CD14-positive monocyte (primary cell): ENCODE data around the gene MGLL. TPM values are rescaled to one million over a fixed set of nuclear protein-coding genes. Genes with fewer than 3 reads are reported as not detected.

Experiments used
- DNase-seq, 3 donors: peaks; one replicate each; pipeline ENCODE4 v3.0.0-alpha.2; 2011 to 2022
- H2AFZ ChIP-seq: 2 replicates; pipeline ENCODE4 v1.6.0; 2012; ENCODE audit warnings: mild to moderate bottlenecking, low read depth, low read length, inconsistent platforms; ENCODE audit not compliant: insufficient read depth, poor library complexity, severe bottlenecking
- H3K27ac ChIP-seq, 2 donors: 1 replicate in 1 of 2; 2 replicates in 1 of 2; pipeline ENCODE4 v1.5.1; 2012 to 2013; ENCODE audit warnings: low read length in 2 of 2, control low read depth in 1 of 2, inconsistent platforms in 1 of 2, low read depth in 1 of 2, mild to moderate bottlenecking in 1 of 2
- H3K27me3 ChIP-seq, 2 donors: one replicate each; pipeline versions ENCODE4 v1.6.0 to v1.6.1; 2011 to 2013; ENCODE audit warnings: low read length in 2 of 2; ENCODE audit not compliant: control insufficient read depth in 2 of 2, insufficient read depth in 2 of 2
- H3K36me3 ChIP-seq, 2 donors: replicated peaks in 1 of 2; 1 replicate in 1 of 2; 2 replicates in 1 of 2; pipeline versions ENCODE4 v1.5.1 to v1.6.1; 2012 to 2013; ENCODE audit warnings: low read length in 2 of 2, control low read depth in 1 of 2, inconsistent platforms in 1 of 2, mild to moderate bottlenecking in 1 of 2; ENCODE audit not compliant: insufficient read depth in 2 of 2, control insufficient read depth in 1 of 2
- H3K4me1 ChIP-seq, 2 donors: 1 replicate in 1 of 2; 2 replicates in 1 of 2; pipeline versions ENCODE4 v1.5.1 to v1.6.1; 2012 to 2013; ENCODE audit warnings: low read length in 2 of 2, control low read depth in 1 of 2, inconsistent platforms in 1 of 2, mild to moderate bottlenecking in 1 of 2, moderate library complexity in 1 of 2; ENCODE audit not compliant: insufficient read depth in 2 of 2, control insufficient read depth in 1 of 2
- H3K4me2 ChIP-seq: replicated peaks from 2 replicates; pipeline ENCODE3; 2012; ENCODE audit warnings: low read length, moderate library complexity, mild to moderate bottlenecking; ENCODE audit not compliant: poor library complexity, severe bottlenecking; ENCODE audit errors: extremely low read depth
- H3K4me3 ChIP-seq, 3 experiments: fragments of 200-600 bp in 1 of 3; sonication (generic) in 1 of 3; replicated peaks in 1 of 3; 1 replicate in 2 of 3; 2 replicates in 1 of 3; pipeline ENCODE4 v1.5.1; 2011 to 2013; ENCODE audit warnings: low read length in 3 of 3, mild to moderate bottlenecking in 3 of 3, control low read depth in 2 of 3, low read depth in 2 of 3, inconsistent platforms in 1 of 3, moderate library complexity in 1 of 3
- H3K79me2 ChIP-seq: 2 replicates; pipeline ENCODE4 v1.6.0; 2012; ENCODE audit warnings: mild to moderate bottlenecking, control low read depth, inconsistent platforms, low read length, moderate library complexity; ENCODE audit not compliant: insufficient read depth
- H3K9ac ChIP-seq: 2 replicates; pipeline ENCODE4 v1.6.0; 2017; ENCODE audit warnings: low read length, mild to moderate bottlenecking; ENCODE audit not compliant: insufficient read depth, poor library complexity, severe bottlenecking
- H3K9me3 ChIP-seq, 2 donors: replicated peaks in 1 of 2; 1 replicate in 1 of 2; 2 replicates in 1 of 2; pipeline versions ENCODE4 v1.5.1 to v1.6.1; 2012 to 2013; ENCODE audit warnings: low read length in 2 of 2, control low read depth in 1 of 2; ENCODE audit not compliant: control insufficient read depth in 1 of 2, insufficient read depth in 1 of 2
- H4K20me1 ChIP-seq: 2 replicates; pipeline ENCODE4 v1.6.0; 2012; ENCODE audit warnings: mild to moderate bottlenecking, low read length, control low read depth, moderate library complexity; ENCODE audit not compliant: insufficient read depth
- H3K27ac Mint-ChIP-seq, 7 donors: one replicate each; pipeline ENCODE4 v1.8.0; 2020; ENCODE audit warnings: mild to moderate bottlenecking in 7 of 7, mixed read lengths in 7 of 7, moderate library complexity in 6 of 7, inconsistent platforms in 2 of 7
- H3K27me3 Mint-ChIP-seq, 3 donors: one replicate each; pipeline ENCODE4 v1.8.0; 2021 to 2022; ENCODE audit warnings: low read depth in 3 of 3, mild to moderate bottlenecking in 3 of 3, mixed read lengths in 3 of 3, moderate library complexity in 3 of 3, inconsistent platforms in 1 of 3
- H3K36me3 Mint-ChIP-seq, 2 donors: one replicate each; pipeline ENCODE4 v1.8.0; 2020; ENCODE audit warnings: mixed read lengths in 2 of 2, inconsistent platforms in 1 of 2, mild to moderate bottlenecking in 1 of 2
- H3K4me1 Mint-ChIP-seq: one replicate; pipeline ENCODE4 v1.8.0; 2020; ENCODE audit warnings: mild to moderate bottlenecking, mixed read lengths
- H3K4me3 Mint-ChIP-seq, 2 donors: one replicate each; pipeline ENCODE4 v1.8.0; 2020; ENCODE audit warnings: mild to moderate bottlenecking in 2 of 2, mixed read lengths in 2 of 2, moderate library complexity in 1 of 2
- H3K9me3 Mint-ChIP-seq, 7 donors: one replicate each; pipeline ENCODE4 v1.8.0; 2020 to 2022; ENCODE audit warnings: mixed read lengths in 7 of 7, mild to moderate bottlenecking in 6 of 7, moderate library complexity in 6 of 7, inconsistent platforms in 2 of 7
- WGBS: methylation state at CpG from one replicate; pipeline ENCODE4 v1.1.5; 2013; ENCODE audit warnings: missing lambda C conversion rate; ENCODE audit not compliant: insufficient coverage; 5-methylcytosine and 5-hydroxymethylcytosine counted together
- intact Hi-C, 2 donors: fragments of 100-400 bp; cut with micrococcal nuclease; formaldehyde crosslinking; loops; one replicate each; pipeline versions ENCODE4 v1.15.0 to v1.15.1; 2023
- polyA plus RNA-seq, 3 donors: library from polyadenylated mRNA; depleted of rRNA in 1 of 3; unstranded in 2 of 3; stranded (reverse) in 1 of 3; fragments of 300-500 nt in 2 of 3; fragments of >200 nt in 1 of 3; fragmentation: Illumina TruSeq in 2 of 3; gene quantifications; 1 replicate in 2 of 3; 2 replicates in 1 of 3; pipeline ENCODE4 v1.2.3, GENCODE V29; 2012 to 2021
- TF ChIP-seq, protein P1 (sequence below): fragments of 200-600 bp; IDR thresholded peaks from one replicate; pipeline ENCODE4 v1.8.0; 2022; ENCODE audit warnings: antibody characterized with exemption, mild to moderate bottlenecking

Gene MGLL
- polyA plus RNA-seq, 3 donors: 4.4 to 10.0 (median 6.4) TPM

DNA sequence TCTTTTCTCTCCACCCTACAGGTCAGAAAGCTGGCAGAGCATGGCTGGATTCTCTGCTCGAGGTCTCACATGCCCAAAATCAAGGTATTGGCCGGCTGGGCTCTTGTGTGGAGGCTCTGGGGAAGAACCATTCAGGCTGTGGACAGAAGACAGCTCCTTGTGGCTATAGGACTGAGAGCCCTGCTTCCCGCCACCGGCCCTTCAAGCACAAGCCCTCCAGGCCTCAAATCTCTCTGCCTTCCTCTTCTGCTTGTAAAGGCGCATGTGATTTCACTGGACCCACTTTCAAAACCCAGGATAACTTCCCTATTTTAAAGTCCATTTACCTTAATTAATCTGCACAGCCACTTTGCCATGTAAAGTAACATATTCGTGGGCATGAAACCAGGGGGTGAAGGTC is 36.2 kb upstream of the MGLL start:
- no peaks in the 10 kb centered on the region for H4K20me1 ChIP-seq
- DNase-seq: peak in 1 of 3 donors; percentile 13
- intact Hi-C loops: no loop called here
- H2AFZ ChIP-seq: no peak overlapping the region
- H3K9me3 Mint-ChIP-seq: no peaks in the 10 kb centered on the region
- H3K9ac ChIP-seq: no peak overlapping the region
- H3K4me3 Mint-ChIP-seq: no peak overlapping the region
- H3K36me3 ChIP-seq: no peaks in the 10 kb centered on the region
- no peak overlapping the region for H3K4me2 ChIP-seq
- peak overlapping the region in 1 of 7 donors; percentile 38 for H3K27ac Mint-ChIP-seq
- H3K4me1 ChIP-seq: no peaks in the 10 kb centered on the region
- no peaks in the 10 kb centered on the region for H3K9me3 ChIP-seq
- TF ChIP-seq, protein P1, sequence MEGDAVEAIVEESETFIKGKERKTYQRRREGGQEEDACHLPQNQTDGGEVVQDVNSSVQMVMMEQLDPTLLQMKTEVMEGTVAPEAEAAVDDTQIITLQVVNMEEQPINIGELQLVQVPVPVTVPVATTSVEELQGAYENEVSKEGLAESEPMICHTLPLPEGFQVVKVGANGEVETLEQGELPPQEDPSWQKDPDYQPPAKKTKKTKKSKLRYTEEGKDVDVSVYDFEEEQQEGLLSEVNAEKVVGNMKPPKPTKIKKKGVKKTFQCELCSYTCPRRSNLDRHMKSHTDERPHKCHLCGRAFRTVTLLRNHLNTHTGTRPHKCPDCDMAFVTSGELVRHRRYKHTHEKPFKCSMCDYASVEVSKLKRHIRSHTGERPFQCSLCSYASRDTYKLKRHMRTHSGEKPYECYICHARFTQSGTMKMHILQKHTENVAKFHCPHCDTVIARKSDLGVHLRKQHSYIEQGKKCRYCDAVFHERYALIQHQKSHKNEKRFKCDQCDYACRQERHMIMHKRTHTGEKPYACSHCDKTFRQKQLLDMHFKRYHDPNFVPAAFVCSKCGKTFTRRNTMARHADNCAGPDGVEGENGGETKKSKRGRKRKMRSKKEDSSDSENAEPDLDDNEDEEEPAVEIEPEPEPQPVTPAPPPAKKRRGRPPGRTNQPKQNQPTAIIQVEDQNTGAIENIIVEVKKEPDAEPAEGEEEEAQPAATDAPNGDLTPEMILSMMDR: no peak
- no peaks in the 10 kb centered on the region for H3K79me2 ChIP-seq
- no peak overlapping the region for H3K27ac ChIP-seq
- H3K4me1 Mint-ChIP-seq: peaks cover 6% of the 10 kb centered on the region
- WGBS: 60% methylated on average over 1 of the region's 6 CpGs
- H3K36me3 Mint-ChIP-seq: no peaks in the 10 kb centered on the region
- peaks cover 3 to 6% (median 3%) of the 10 kb centered on the region in 3 donors for H3K27me3 Mint-ChIP-seq
- no peak overlapping the region for H3K4me3 ChIP-seq
- H3K27me3 ChIP-seq: no peaks in the 10 kb centered on the region

DNA sequence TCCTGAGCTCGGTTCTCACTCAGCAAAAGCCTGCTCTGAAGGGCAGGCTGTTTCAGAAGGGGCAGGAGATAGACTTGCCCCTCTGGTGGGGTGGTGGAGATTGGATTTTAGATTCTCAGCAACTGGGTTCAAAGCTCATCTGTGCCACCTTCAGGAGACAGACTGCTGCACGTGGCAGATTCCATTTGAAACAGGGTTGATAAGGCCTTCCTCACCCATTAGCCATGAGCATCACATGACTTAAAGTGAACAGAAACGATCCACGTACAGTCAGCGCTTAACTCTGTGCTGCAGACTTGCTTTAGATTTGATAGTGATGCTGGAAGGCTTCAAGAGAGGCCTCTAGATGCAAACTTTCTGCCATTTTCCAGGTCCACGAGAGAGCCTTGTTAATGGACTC is 35.0 kb upstream of the MGLL start:
- no peak overlapping the region for H3K9ac ChIP-seq
- Mint-ChIP-seq H3K27ac (no peak overlapping the region), H3K9me3 (no peaks in the 10 kb centered on the region), H3K36me3 (no peaks in the 10 kb centered on the region), H3K4me3 (no peak overlapping the region), H3K4me1 (peaks cover 6% of the 10 kb centered on the region), H3K27me3 (peaks cover 3 to 6% (median 3%) of the 10 kb centered on the region in 3 donors)
- no peaks in the 10 kb centered on the region for H3K36me3 ChIP-seq
- no peak overlapping the region for H2AFZ ChIP-seq
- no peak overlapping the region for H3K27ac ChIP-seq
- no peak overlapping the region for H3K4me3 ChIP-seq
- no peaks in the 10 kb centered on the region for H3K9me3 ChIP-seq
- TF ChIP-seq, protein P1: no peak
- no peak overlapping the region for H3K4me2 ChIP-seq
- no peak for DNase-seq
- no peaks in the 10 kb centered on the region for H3K79me2 ChIP-seq
- no peaks in the 10 kb centered on the region for H3K4me1 ChIP-seq
- WGBS: 74% methylated on average over 6 of the region's 6 CpGs
- intact Hi-C loops: no loop called here
- no peaks in the 10 kb centered on the region for H4K20me1 ChIP-seq
- no peaks in the 10 kb centered on the region for H3K27me3 ChIP-seq
